Effector CD4-positive, alpha-beta T cell (primary cell): Measurements from ENCODE around the gene CCL18. TPM values are rescaled to one million over a fixed set of nuclear protein-coding genes. Genes with fewer than 3 reads are reported as not detected.
"Not testable (repeated sequence)": the region's sequence is repeated elsewhere in the genome, so short reads cannot be mapped to it uniquely, and the experiment has no call there.

Experiments
- DNase-seq: peaks from one replicate; pipeline ENCODE4 v3.0.0-alpha.2; 2020
- total RNA-seq: gene quantifications from one replicate; lab custom pipeline; 2026; lab: John Stamatoyannopoulos, UW

CCL18 gene
- not detected for total RNA-seq

GRCh38 chr17:36063786-36064541 lies at the start of gene CCL18:
Gene CCL18, plus strand, starts transcription at chr17:36064272. Its CDS starts 71 bp downstream, at chr17:36064343.
- no peak for DNase-seq

GRCh38 chr17:36014946-36015345 lies 49.1 kb upstream of the CCL18 start:
- no peak for DNase-seq

- not testable (repeated sequence) for DNase-seq
Observed at GRCh38 chr17:36015895-36016294, 48.2 kb upstream of the CCL18 start.

- DNase-seq = no peak
Observed at GRCh38 chr17:36016555-36016954, 47.5 kb upstream of the CCL18 start.

GRCh38 chr17:36017799-36018198 lies 46.3 kb upstream of the CCL18 start, which contains the start of gene CCL23:
Gene CCL23, minus strand, starts transcription at chr17:36017972. Its CDS starts 75 bp downstream, at chr17:36017897.
- DNase-seq = no peak

- DNase-seq = no peak
Observed at GRCh38 chr17:36019423-36019822, 44.6 kb upstream of the CCL18 start.

GRCh38 chr17:36024106-36024869 lies 39.8 kb upstream of the CCL18 start:
- DNase-seq = no peak

GRCh38 chr17:36027761-36028160 lies 36.3 kb upstream of the CCL18 start:
- DNase-seq = no peak

- DNase-seq = no peak
Observed at GRCh38 chr17:36030956-36031355, 33.1 kb upstream of the CCL18 start.

GRCh38 chr17:36034127-36034526 lies 29.9 kb upstream of the CCL18 start:
- no peak for DNase-seq

- DNase-seq = no peak
Observed at GRCh38 chr17:36036235-36036634, 27.8 kb upstream of the CCL18 start.

- no peak for DNase-seq
Observed at GRCh38 chr17:36048066-36048465, 16.0 kb upstream of the CCL18 start.

- no peak for DNase-seq
Observed at GRCh38 chr17:36049643-36050042, 14.4 kb upstream of the CCL18 start.

- DNase-seq = no peak
Observed at GRCh38 chr17:36055171-36055570, 8.9 kb upstream of the CCL18 start.

GRCh38 chr17:36055921-36056520 lies 8.1 kb upstream of the CCL18 start:
- no peak for DNase-seq

GRCh38 chr17:36057911-36058310 lies 6.2 kb upstream of the CCL18 start:
- DNase-seq = no peak

- DNase-seq = no peak
Observed at GRCh38 chr17:36059406-36059805, 4.7 kb upstream of the CCL18 start.

- no peak for DNase-seq
Observed at GRCh38 chr17:36060816-36061215, 3.3 kb upstream of the CCL18 start.

GRCh38 chr17:36066365-36066985 lies 2.4 kb downstream of the CCL18 start:
- DNase-seq = no peak

- DNase-seq = no peak
Observed at GRCh38 chr17:36068524-36068923, 4.5 kb downstream of the CCL18 start.

- no peak for DNase-seq
Observed at GRCh38 chr17:36069136-36069535, 5.1 kb downstream of the CCL18 start.

GRCh38 chr17:36070427-36070826 lies 6.4 kb downstream of the CCL18 start:
- DNase-seq = no peak

GRCh38 chr17:36071751-36072150 lies 7.7 kb downstream of the CCL18 start:
- no peak for DNase-seq
